ENCODE results near the gene POLR2L.

DNA sequence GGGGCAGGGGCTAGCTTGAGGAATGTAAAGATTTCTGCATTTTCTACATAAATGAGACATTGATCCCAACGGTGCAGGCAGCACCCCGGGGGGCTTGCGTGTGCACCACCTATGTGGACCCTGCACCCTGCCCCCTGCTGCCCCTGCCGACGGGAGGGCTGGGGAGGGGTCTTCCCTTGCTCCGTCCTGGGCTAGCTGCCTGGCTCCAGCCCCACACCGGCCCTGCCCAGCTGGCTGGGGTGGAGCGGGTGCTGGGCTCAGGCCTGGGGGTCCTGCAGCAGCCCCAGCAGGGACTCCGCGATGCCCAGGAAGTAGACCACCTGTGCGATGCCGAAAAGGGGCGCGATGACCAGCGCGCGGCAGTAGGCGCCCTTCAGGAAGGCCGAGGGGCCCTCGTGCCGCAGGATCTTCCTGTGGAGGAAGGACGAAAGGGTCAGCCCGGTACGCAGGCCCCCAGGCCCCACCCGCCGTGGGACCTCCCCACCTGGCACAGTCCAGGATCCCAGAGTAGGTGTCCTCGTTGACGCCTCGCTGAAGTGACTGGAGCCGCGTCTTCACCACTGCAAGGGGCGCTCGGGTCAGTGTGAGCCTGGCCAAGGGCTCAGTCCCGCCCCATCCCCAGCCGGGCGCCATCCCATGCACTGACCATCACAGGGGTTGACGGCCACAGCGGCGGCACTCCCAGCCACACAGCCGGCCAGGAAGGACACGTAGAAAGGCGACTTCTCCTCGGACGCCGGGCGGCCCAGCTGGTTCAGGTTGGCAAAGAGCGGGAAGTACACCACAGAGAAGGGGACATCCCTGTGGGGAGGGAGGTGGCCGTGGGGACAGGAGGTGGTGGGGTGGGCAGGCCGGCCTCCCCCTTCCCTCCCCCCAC is 50.4 kb downstream of the POLR2L start:
- no peak for TF ChIP-seq POLR2AphosphoS5 (IDR thresholded peaks at IDR 0.05; ENCODE audit: low read depth, low read length)
- no peak for TF ChIP-seq POLR2A (IDR thresholded peaks at IDR 0.05; ENCODE audit: low read depth, low read length)
